Measurements from ENCODE around the gene OR10H4. TPM values are rescaled to one million over a fixed set of nuclear protein-coding genes. Genes with fewer than 3 reads are reported as not detected.

Gene OR10H4
- total RNA-seq, 1 experiment from 2014 or later: not detected

GRCh38 chr19:15913384-15913783 lies 35.4 kb upstream of the OR10H4 start:
- Histone ChIP-seq H3K27me3 (replicated peaks; ENCODE audit: insufficient read depth, low read depth, low read length, poor library complexity) (peaks cover 47% of the 10 kb centered on the region), H3K27ac (ENCODE audit: low read depth, low read length, poor library complexity, severe bottlenecking) (no peak overlapping the region), H3K36me3 (ENCODE audit: insufficient read depth, low read length, poor library complexity, severe bottlenecking) (no peaks in the 10 kb centered on the region), H3K4me3 (ENCODE audit: low read depth, low read length, poor library complexity, severe bottlenecking) (no peak overlapping the region), H3K9me3 (ENCODE audit: low read depth, low read length, poor library complexity, severe bottlenecking) (peaks cover 4% of the 10 kb centered on the region), H3K4me1 (ENCODE audit: insufficient read depth, low read length, poor library complexity, severe bottlenecking) (no peaks in the 10 kb centered on the region)
- BruUV-seq (replicated peaks): no TSS peak
- no peak for DNase-seq (ENCODE audit: low spot score)
- intact Hi-C loops (cut with micrococcal nuclease; ENCODE audit: unreplicated experiment): no loop called here
- ChIA-PET POLR2A (ENCODE audit: low non-redundant PET) (no interaction called here), CTCF (no interaction called here)
- TF ChIP-seq CTCF (conservative IDR thresholded peaks at IDR 0.05; ENCODE audit: low read depth, low read length) (no peak), EZH2 (IDR thresholded peaks at IDR 0.05; ENCODE audit: borderline replicate concordance, low read depth, low read length, poor library complexity, severe bottlenecking) (no peak)

- Histone ChIP-seq H3K4me1 (ENCODE audit: insufficient read depth, low read length, poor library complexity, severe bottlenecking) (no peaks in the 10 kb centered on the region), H3K9me3 (ENCODE audit: low read depth, low read length, poor library complexity, severe bottlenecking) (peaks cover 4% of the 10 kb centered on the region), H3K27ac (ENCODE audit: low read depth, low read length, poor library complexity, severe bottlenecking) (no peak overlapping the region), H3K36me3 (ENCODE audit: insufficient read depth, low read length, poor library complexity, severe bottlenecking) (no peaks in the 10 kb centered on the region), H3K4me3 (ENCODE audit: low read depth, low read length, poor library complexity, severe bottlenecking) (no peak overlapping the region), H3K27me3 (replicated peaks; ENCODE audit: insufficient read depth, low read depth, low read length, poor library complexity) (peaks cover 43% of the 10 kb centered on the region)
- DNase-seq (ENCODE audit: low spot score): no peak
- POLR2A ChIA-PET (ENCODE audit: low non-redundant PET): no interaction called here
- no TSS peak for BruUV-seq (replicated peaks)
- no peak for TF ChIP-seq EZH2 (IDR thresholded peaks at IDR 0.05; ENCODE audit: borderline replicate concordance, low read depth, low read length, poor library complexity, severe bottlenecking)
- no peak for TF ChIP-seq CTCF (conservative IDR thresholded peaks at IDR 0.05; ENCODE audit: low read depth, low read length)
- intact Hi-C loops (cut with micrococcal nuclease; ENCODE audit: unreplicated experiment): no loop called here
- CTCF ChIA-PET: no interaction called here
These were observed 35.0 kb upstream of the OR10H4 start for GRCh38 chr19:15913830-15914229.

GRCh38 chr19:15915109-15915508 lies 33.7 kb upstream of the OR10H4 start:
- intact Hi-C loops (cut with micrococcal nuclease; ENCODE audit: unreplicated experiment): no loop called here
- Histone ChIP-seq H3K9me3 (ENCODE audit: low read depth, low read length, poor library complexity, severe bottlenecking) (peaks cover 4% of the 10 kb centered on the region), H3K36me3 (ENCODE audit: insufficient read depth, low read length, poor library complexity, severe bottlenecking) (no peaks in the 10 kb centered on the region), H3K4me1 (ENCODE audit: insufficient read depth, low read length, poor library complexity, severe bottlenecking) (no peaks in the 10 kb centered on the region), H3K27ac (ENCODE audit: low read depth, low read length, poor library complexity, severe bottlenecking) (no peak overlapping the region), H3K4me3 (ENCODE audit: low read depth, low read length, poor library complexity, severe bottlenecking) (no peak overlapping the region), H3K27me3 (replicated peaks; ENCODE audit: insufficient read depth, low read depth, low read length, poor library complexity) (peaks cover 37% of the 10 kb centered on the region)
- no peak for DNase-seq (ENCODE audit: low spot score)
- TF ChIP-seq CTCF (conservative IDR thresholded peaks at IDR 0.05; ENCODE audit: low read depth, low read length): no peak
- ChIA-PET POLR2A (ENCODE audit: low non-redundant PET) (no interaction called here), CTCF (no interaction called here)
- no TSS peak for BruUV-seq (replicated peaks)

All from A673 (cell line).